Measurements from ENCODE around the gene NDFIP2. TPM values are rescaled to one million over a fixed set of nuclear protein-coding genes. Genes with fewer than 3 reads are reported as not detected.

The NDFIP2 gene
- total RNA-seq, 5 donors from 2014 or later (not counting 1 experiment from before 2014, with no cell fraction given), result 3.1 to 6.8 (median 5.0) TPM

- Histone ChIP-seq H3K27me3 (replicated peaks in 1 of 2; ENCODE audit: control insufficient read depth in 2 of 2, extremely low read depth in 1 of 2, insufficient read depth in 2 of 2, low read length in 1 of 2) (no peaks in the 10 kb centered on the region), H3K36me3 (ENCODE audit: control insufficient read depth in 2 of 2, extremely low read depth in 1 of 2, insufficient read depth in 1 of 2, low read length in 1 of 2) (no peaks in the 10 kb centered on the region), H3K4me1 (ENCODE audit: control insufficient read depth in 1 of 2, extremely low read depth in 1 of 2, insufficient read depth in 2 of 2, low read length in 2 of 2) (no peaks in the 10 kb centered on the region), H3K27ac (ENCODE audit: low read length) (no peak overlapping the region), H3K9me3 (no peaks in the 10 kb centered on the region), H3K4me3 (ENCODE audit: control insufficient read depth in 1 of 2, extremely low read depth in 1 of 2, low read length in 1 of 2) (no peak overlapping the region)
- Mint-ChIP-seq H3K4me3 (no peak overlapping the region), H3K4me1 (peaks cover 0 to 3% (median 0%) of the 10 kb centered on the region in 3 donors), H3K27me3 (peaks cover 0 to 2% of the 10 kb centered on the region in 2 donors), H3K36me3 (no peaks in the 10 kb centered on the region), H3K9me3 (no peaks in the 10 kb centered on the region), H3K27ac (no peak overlapping the region)
- POLR2A ChIA-PET, result interaction anchor here in 1 of 2 donors (0.7 kb wide), 1 partner anchor 12 kb away, joined by 3 read pairs; no protein-coding TSS in a partner anchor
- ATAC-seq (replicated peaks in 1 of 4) (no peak), DNase-seq (no peak)
- CTCF ChIA-PET, result interaction anchor here in 1 of 2 donors (0.7 to 1.2 kb wide), 3 partner anchors 15 to 75 kb away, joined by 3 to 5 read pairs (median 4); no protein-coding TSS in a partner anchor
- WGBS (ENCODE audit: insufficient coverage), result no CpG with 5 or more reads among the region's 1 CpG
These were observed 17.4 kb upstream of the NDFIP2 start for GRCh38 chr13:79463604-79464003.

GRCh38 chr13:79466872-79467271, 14.1 kb upstream of the NDFIP2 start:
- Mint-ChIP-seq H3K27ac (no peak overlapping the region), H3K9me3 (no peaks in the 10 kb centered on the region), H3K27me3 (peaks cover 0 to 2% of the 10 kb centered on the region in 2 donors), H3K4me3 (no peak overlapping the region), H3K36me3 (no peaks in the 10 kb centered on the region), H3K4me1 (no peaks in the 10 kb centered on the region)
- DNase-seq (no peak), ATAC-seq (replicated peaks in 1 of 4) (no peak)
- WGBS (ENCODE audit: insufficient coverage), result no CpG with 5 or more reads among the region's 2 CpGs
- no peaks in the 10 kb centered on the region for H3K36me3 ChIP-seq (ENCODE audit: control insufficient read depth in 2 of 2, extremely low read depth in 1 of 2, insufficient read depth in 1 of 2, low read length in 1 of 2)
- no peak overlapping the region for H3K4me3 ChIP-seq (ENCODE audit: control insufficient read depth in 1 of 2, extremely low read depth in 1 of 2, low read length in 1 of 2)
- CTCF ChIA-PET, result no interaction called here
- no peak overlapping the region for H3K27ac ChIP-seq (ENCODE audit: low read length)
- no peaks in the 10 kb centered on the region for H3K27me3 ChIP-seq (replicated peaks in 1 of 2; ENCODE audit: control insufficient read depth in 2 of 2, extremely low read depth in 1 of 2, insufficient read depth in 2 of 2, low read length in 1 of 2)
- POLR2A ChIA-PET, result no interaction called here
- no peaks in the 10 kb centered on the region for H3K9me3 ChIP-seq
- H3K4me1 ChIP-seq (ENCODE audit: control insufficient read depth in 1 of 2, extremely low read depth in 1 of 2, insufficient read depth in 2 of 2, low read length in 2 of 2), result no peaks in the 10 kb centered on the region

- H3K27ac Mint-ChIP-seq, result no peak overlapping the region
- Histone ChIP-seq H3K27ac (ENCODE audit: low read length) (no peak overlapping the region), H3K27me3 (replicated peaks in 1 of 2; ENCODE audit: control insufficient read depth in 2 of 2, extremely low read depth in 1 of 2, insufficient read depth in 2 of 2, low read length in 1 of 2) (no peaks in the 10 kb centered on the region), H3K4me1 (ENCODE audit: control insufficient read depth in 1 of 2, extremely low read depth in 1 of 2, insufficient read depth in 2 of 2, low read length in 2 of 2) (no peaks in the 10 kb centered on the region), H3K4me3 (ENCODE audit: control insufficient read depth in 1 of 2, extremely low read depth in 1 of 2, low read length in 1 of 2) (no peak overlapping the region), H3K36me3 (ENCODE audit: control insufficient read depth in 2 of 2, extremely low read depth in 1 of 2, insufficient read depth in 1 of 2, low read length in 1 of 2) (no peaks in the 10 kb centered on the region), H3K9me3 (no peaks in the 10 kb centered on the region)
- CTCF ChIA-PET, result no interaction called here
- no peak overlapping the region for H3K4me3 Mint-ChIP-seq
- no CpG with 5 or more reads among the region's 1 CpG for WGBS (ENCODE audit: insufficient coverage)
- no peak for ATAC-seq (replicated peaks in 1 of 4)
- H3K4me1 Mint-ChIP-seq, result no peaks in the 10 kb centered on the region
- no peaks in the 10 kb centered on the region for H3K36me3 Mint-ChIP-seq
- no peaks in the 10 kb centered on the region for H3K9me3 Mint-ChIP-seq
- POLR2A ChIA-PET, result no interaction called here
- H3K27me3 Mint-ChIP-seq, result peaks cover 0 to 2% of the 10 kb centered on the region in 2 donors
- no peak for DNase-seq
These were observed 12.6 kb upstream of the NDFIP2 start for GRCh38 chr13:79468402-79468801.

- Mint-ChIP-seq H3K27ac (no peak overlapping the region), H3K4me3 (no peak overlapping the region), H3K4me1 (no peaks in the 10 kb centered on the region), H3K9me3 (no peaks in the 10 kb centered on the region), H3K27me3 (peaks cover 0 to 2% of the 10 kb centered on the region in 2 donors), H3K36me3 (no peaks in the 10 kb centered on the region)
- CTCF ChIA-PET, result no interaction called here
- Histone ChIP-seq H3K27ac (ENCODE audit: low read length) (no peak overlapping the region), H3K4me3 (ENCODE audit: control insufficient read depth in 1 of 2, extremely low read depth in 1 of 2, low read length in 1 of 2) (no peak overlapping the region), H3K4me1 (ENCODE audit: control insufficient read depth in 1 of 2, extremely low read depth in 1 of 2, insufficient read depth in 2 of 2, low read length in 2 of 2) (no peaks in the 10 kb centered on the region), H3K36me3 (ENCODE audit: control insufficient read depth in 2 of 2, extremely low read depth in 1 of 2, insufficient read depth in 1 of 2, low read length in 1 of 2) (no peaks in the 10 kb centered on the region), H3K9me3 (no peaks in the 10 kb centered on the region), H3K27me3 (replicated peaks in 1 of 2; ENCODE audit: control insufficient read depth in 2 of 2, extremely low read depth in 1 of 2, insufficient read depth in 2 of 2, low read length in 1 of 2) (no peaks in the 10 kb centered on the region)
- no CpG with 5 or more reads among the region's 3 CpGs for WGBS (ENCODE audit: insufficient coverage)
- DNase-seq (no peak), ATAC-seq (replicated peaks in 1 of 4) (no peak)
- POLR2A ChIA-PET, result no interaction called here
These were observed 12.1 kb upstream of the NDFIP2 start for GRCh38 chr13:79468819-79469218.

- no peak overlapping the region for H3K27ac Mint-ChIP-seq
- ATAC-seq (replicated peaks in 1 of 4) (no peak), DNase-seq (no peak)
- no peaks in the 10 kb centered on the region for H3K36me3 ChIP-seq (ENCODE audit: control insufficient read depth in 2 of 2, extremely low read depth in 1 of 2, insufficient read depth in 1 of 2, low read length in 1 of 2)
- no peaks in the 10 kb centered on the region for H3K27me3 ChIP-seq (replicated peaks in 1 of 2; ENCODE audit: control insufficient read depth in 2 of 2, extremely low read depth in 1 of 2, insufficient read depth in 2 of 2, low read length in 1 of 2)
- ChIA-PET POLR2A (no interaction called here), CTCF (no interaction called here)
- H3K27me3 Mint-ChIP-seq, result peaks cover 0 to 2% of the 10 kb centered on the region in 2 donors
- no peaks in the 10 kb centered on the region for H3K4me1 ChIP-seq (ENCODE audit: control insufficient read depth in 1 of 2, extremely low read depth in 1 of 2, insufficient read depth in 2 of 2, low read length in 2 of 2)
- H3K9me3 Mint-ChIP-seq, result peaks cover 0 to 6% (median 3%) of the 10 kb centered on the region in 3 donors
- H3K36me3 Mint-ChIP-seq, result no peaks in the 10 kb centered on the region
- H3K4me1 Mint-ChIP-seq, result no peaks in the 10 kb centered on the region
- no peak overlapping the region for H3K4me3 ChIP-seq (ENCODE audit: control insufficient read depth in 1 of 2, extremely low read depth in 1 of 2, low read length in 1 of 2)
- H3K9me3 ChIP-seq, result no peaks in the 10 kb centered on the region
- 100% methylated on average over 1 of the region's 3 CpGs for WGBS (ENCODE audit: insufficient coverage)
- H3K4me3 Mint-ChIP-seq, result no peak overlapping the region
- no peak overlapping the region for H3K27ac ChIP-seq (ENCODE audit: low read length)
These were observed 11.3 kb upstream of the NDFIP2 start for GRCh38 chr13:79469608-79470007.

GRCh38 chr13:79470666-79471065, 10.3 kb upstream of the NDFIP2 start:
- no CpG with 5 or more reads among the region's 2 CpGs for WGBS (ENCODE audit: insufficient coverage)
- Histone ChIP-seq H3K36me3 (ENCODE audit: control insufficient read depth in 2 of 2, extremely low read depth in 1 of 2, insufficient read depth in 1 of 2, low read length in 1 of 2) (no peaks in the 10 kb centered on the region), H3K27ac (ENCODE audit: low read length) (no peak overlapping the region), H3K4me1 (ENCODE audit: control insufficient read depth in 1 of 2, extremely low read depth in 1 of 2, insufficient read depth in 2 of 2, low read length in 2 of 2) (no peaks in the 10 kb centered on the region), H3K27me3 (replicated peaks in 1 of 2; ENCODE audit: control insufficient read depth in 2 of 2, extremely low read depth in 1 of 2, insufficient read depth in 2 of 2, low read length in 1 of 2) (no peaks in the 10 kb centered on the region), H3K4me3 (ENCODE audit: control insufficient read depth in 1 of 2, extremely low read depth in 1 of 2, low read length in 1 of 2) (no peak overlapping the region), H3K9me3 (no peaks in the 10 kb centered on the region)
- DNase-seq, result no peak
- no peaks in the 10 kb centered on the region for H3K4me1 Mint-ChIP-seq
- peaks cover 0 to 9% (median 4%) of the 10 kb centered on the region in 3 donors for H3K9me3 Mint-ChIP-seq
- no peaks in the 10 kb centered on the region for H3K36me3 Mint-ChIP-seq
- ChIA-PET CTCF (no interaction called here), POLR2A (no interaction called here)
- H3K4me3 Mint-ChIP-seq, result no peak overlapping the region
- H3K27me3 Mint-ChIP-seq, result peaks cover 0 to 2% of the 10 kb centered on the region in 2 donors
- H3K27ac Mint-ChIP-seq, result no peak overlapping the region
- no peak for ATAC-seq (replicated peaks in 1 of 4)

GRCh38 chr13:79475569-79475968, 5.4 kb upstream of the NDFIP2 start:
- DNase-seq (no peak), ATAC-seq (replicated peaks in 1 of 4) (no peak)
- Histone ChIP-seq H3K4me3 (ENCODE audit: control insufficient read depth in 1 of 2, extremely low read depth in 1 of 2, low read length in 1 of 2) (no peak overlapping the region), H3K27ac (ENCODE audit: low read length) (no peak overlapping the region), H3K4me1 (ENCODE audit: control insufficient read depth in 1 of 2, extremely low read depth in 1 of 2, insufficient read depth in 2 of 2, low read length in 2 of 2) (peaks cover 0 to under 1% of the 10 kb centered on the region in 2 experiments), H3K27me3 (replicated peaks in 1 of 2; ENCODE audit: control insufficient read depth in 2 of 2, extremely low read depth in 1 of 2, insufficient read depth in 2 of 2, low read length in 1 of 2) (no peaks in the 10 kb centered on the region), H3K9me3 (no peaks in the 10 kb centered on the region), H3K36me3 (ENCODE audit: control insufficient read depth in 2 of 2, extremely low read depth in 1 of 2, insufficient read depth in 1 of 2, low read length in 1 of 2) (no peaks in the 10 kb centered on the region)
- no peak overlapping the region for H3K4me3 Mint-ChIP-seq
- H3K27me3 Mint-ChIP-seq, result no peaks in the 10 kb centered on the region
- POLR2A ChIA-PET, result no interaction called here
- WGBS (ENCODE audit: insufficient coverage), result no CpG with 5 or more reads among the region's 1 CpG
- no peaks in the 10 kb centered on the region for H3K36me3 Mint-ChIP-seq
- H3K4me1 Mint-ChIP-seq, result peaks cover 11 to 16% (median 13%) of the 10 kb centered on the region in 3 donors
- H3K9me3 Mint-ChIP-seq, result peaks cover 0 to 9% (median 4%) of the 10 kb centered on the region in 3 donors
- CTCF ChIA-PET, result no interaction called here
- no peak overlapping the region for H3K27ac Mint-ChIP-seq
